Activated CD8-positive, alpha-beta T cell treated with anti-CD3 and anti-CD28 coated beads, Interleukin-2, amount 10 ng/mL, durations not matched to agents 7 days and 5 days (primary cell): ENCODE measurements around the gene GAL3ST2. TPM values are rescaled to one million over a fixed set of nuclear protein-coding genes. Genes with fewer than 3 reads are reported as not detected.
"Not testable (repeated sequence)": the region's sequence is repeated elsewhere in the genome, so short reads cannot be mapped to it uniquely, and the experiment has no call there.

Experiments
- ATAC-seq: fragments of 150-1000 bp; cut with Tn5 transposase; one replicate; pipeline ENCODE4 v1.10.0; 2021; ENCODE audit warnings: moderate library complexity
- CTCF ChIA-PET: fragments of 350-600 bp; sonication (Branson Sonifier 250); formaldehyde crosslinking; loops from one replicate; lab custom pipeline; 2021; ENCODE audit warnings: antibody characterized with exemption; lab: Charles Lee
- POLR2A ChIA-PET: fragments of 350-600 bp; sonication (Branson Sonifier 250); formaldehyde crosslinking; loops from one replicate; lab custom pipeline; 2021; ENCODE audit warnings: antibody characterized with exemption; lab: Charles Lee
- DNase-seq: peaks from one replicate; pipeline ENCODE4 v3.0.0-alpha.2; 2020
- H3K27ac Mint-ChIP-seq: one replicate; pipeline ENCODE4 v1.8.0; 2021; ENCODE audit warnings: mild to moderate bottlenecking, mixed read lengths
- H3K27me3 Mint-ChIP-seq: one replicate; pipeline ENCODE4 v1.8.0; 2021; ENCODE audit warnings: low read depth, mixed read lengths
- H3K36me3 Mint-ChIP-seq: one replicate; pipeline ENCODE4 v1.8.0; 2021; ENCODE audit warnings: low read depth, mixed read lengths
- H3K4me1 Mint-ChIP-seq: one replicate; pipeline ENCODE4 v1.8.0; 2021; ENCODE audit warnings: low read depth, mixed read lengths
- H3K4me3 Mint-ChIP-seq: one replicate; pipeline ENCODE4 v1.8.0; 2021; ENCODE audit warnings: mild to moderate bottlenecking, mixed read lengths
- H3K9me3 Mint-ChIP-seq: one replicate; pipeline ENCODE4 v1.8.0; 2022; ENCODE audit warnings: mixed read lengths; ENCODE audit not compliant: insufficient read depth
- total RNA-seq, 2 experiments: library from RNA; stranded (reverse); gene quantifications; one replicate each; pipeline ENCODE4 v1.2.3, GENCODE V29; 2021

GAL3ST2 gene
- under 1 TPM; 0.34 TPM for total RNA-seq

DNA sequence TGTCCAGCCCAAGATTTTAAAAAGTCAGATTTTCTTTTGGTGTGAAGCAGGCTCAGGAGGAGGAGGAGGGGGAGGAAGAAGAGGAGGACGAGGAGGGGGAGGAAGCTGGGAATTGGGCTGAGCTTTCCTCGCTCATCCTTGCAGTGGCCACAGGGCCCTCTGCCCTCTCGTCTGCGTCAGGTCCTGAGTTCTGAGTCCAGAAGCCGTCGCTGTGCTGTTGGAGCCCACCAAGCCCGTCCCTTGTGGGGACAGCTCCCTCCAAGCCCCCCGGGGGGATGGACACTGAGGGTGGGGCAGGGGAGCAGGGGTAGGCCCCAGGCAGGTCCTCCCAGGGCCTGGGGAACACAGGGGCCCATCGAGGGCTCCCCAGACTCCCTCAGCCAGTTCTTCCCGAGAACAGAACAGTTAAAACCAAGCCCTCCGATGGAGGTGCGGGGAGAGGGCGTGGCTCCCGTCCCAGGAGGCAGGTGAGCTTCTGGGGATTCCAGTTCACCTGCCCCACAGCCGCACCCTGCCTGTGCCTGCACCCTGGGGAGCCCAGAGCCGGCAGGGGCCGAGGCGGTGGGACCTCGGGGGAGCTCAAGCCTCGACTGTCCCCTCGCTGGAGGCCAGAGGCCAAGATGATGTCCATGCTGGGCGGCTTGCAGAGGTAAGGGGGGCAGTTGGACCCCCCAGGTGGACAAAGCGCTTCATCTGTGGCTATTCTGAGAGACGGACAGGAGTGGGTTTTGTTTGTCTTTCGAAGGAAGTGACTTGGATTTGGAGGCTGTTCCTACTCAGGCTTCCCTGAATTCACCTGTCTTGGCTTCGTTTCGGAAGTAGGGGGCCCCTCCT is at the start of gene GAL3ST2:
TSS of gene GAL3ST2 (plus strand) at position 487 of the 834 bp plus-strand sequence. CDS start at position 621, 134 bp downstream.
- Mint-ChIP-seq H3K27ac (no peak within 1 kb of the TSS), H3K4me1 (peaks cover 7% of the 10 kb centered on the region), H3K36me3 (no peaks in the 10 kb centered on the region), H3K9me3 (peaks cover 7% of the 10 kb centered on the region), H3K27me3 (peaks cover 2% of the 10 kb centered on the region), H3K4me3 (no peak within 1 kb of the TSS)
- ChIA-PET POLR2A (no interaction called here), CTCF (interaction anchor here (1.0 kb wide), 1 partner anchor 11 kb away, joined by 4 read pairs; no protein-coding TSS in a partner anchor)
- DNase-seq, result no peak
- no peak for ATAC-seq

DNA sequence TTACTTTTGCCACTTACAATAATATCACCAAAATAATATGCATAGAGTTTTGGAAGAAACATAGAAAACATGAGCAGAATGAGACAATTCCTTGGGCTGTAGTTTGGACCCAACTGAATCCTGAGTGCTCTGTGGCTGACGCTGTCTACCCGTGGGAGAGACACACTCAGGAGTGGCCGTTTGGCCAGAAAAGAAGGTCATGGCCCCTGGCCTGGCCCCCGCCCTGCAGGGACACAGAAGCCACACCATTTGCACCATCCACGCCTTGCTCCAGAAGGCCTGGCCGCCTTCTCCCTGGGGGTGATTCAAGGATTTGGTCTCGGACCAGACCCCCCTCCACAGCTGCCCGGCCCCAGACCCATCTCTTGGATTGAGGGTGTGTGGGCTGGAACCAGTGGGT is 48.6 kb upstream of the GAL3ST2 start:
- no peaks in the 10 kb centered on the region for H3K9me3 Mint-ChIP-seq
- H3K4me3 Mint-ChIP-seq, result no peak overlapping the region
- peaks cover 25% of the 10 kb centered on the region for H3K4me1 Mint-ChIP-seq
- H3K36me3 Mint-ChIP-seq, result peaks cover 19% of the 10 kb centered on the region
- H3K27ac Mint-ChIP-seq, result no peak overlapping the region
- POLR2A ChIA-PET, result no interaction called here
- H3K27me3 Mint-ChIP-seq, result no peaks in the 10 kb centered on the region
- CTCF ChIA-PET, result interaction anchor here (0.7 kb wide), 1 partner anchor 63 kb away, joined by 3 read pairs; no protein-coding TSS in a partner anchor
- no peak for ATAC-seq
- no peak for DNase-seq

DNA sequence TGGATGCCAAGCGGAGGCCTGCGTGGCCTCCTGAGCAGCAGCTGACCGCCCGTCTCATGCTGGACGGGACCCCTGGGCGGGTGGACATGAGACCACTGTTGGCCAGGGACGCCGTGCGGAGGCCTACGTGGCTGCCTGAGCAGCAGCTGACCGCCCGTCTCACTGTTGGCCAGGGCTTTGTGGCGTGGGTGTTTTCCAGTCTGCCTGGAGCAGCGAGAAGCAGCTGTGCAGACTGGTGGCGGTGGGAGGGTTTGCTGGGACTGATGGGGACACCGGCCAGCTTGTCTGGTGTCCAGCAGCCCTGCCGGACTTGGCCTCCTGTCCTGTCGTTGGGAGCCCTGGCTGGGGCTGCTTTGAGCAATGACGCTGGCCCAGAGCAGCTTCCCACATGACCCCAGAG is 48.0 kb upstream of the GAL3ST2 start:
- DNase-seq (no peak), ATAC-seq (no peak)
- CTCF ChIA-PET, result interaction anchor here (0.7 to 1.5 kb wide), 3 partner anchors 26 to 64 kb away, joined by 3 read pairs; partner anchors contain the start of gene ING5
- H3K9me3 Mint-ChIP-seq, result no peaks in the 10 kb centered on the region
- peaks cover 27% of the 10 kb centered on the region for H3K4me1 Mint-ChIP-seq
- H3K36me3 Mint-ChIP-seq, result peaks cover 13% of the 10 kb centered on the region
- POLR2A ChIA-PET, result no interaction called here
- no peak overlapping the region for H3K4me3 Mint-ChIP-seq
- no peak overlapping the region for H3K27ac Mint-ChIP-seq
- H3K27me3 Mint-ChIP-seq, result no peaks in the 10 kb centered on the region

DNA sequence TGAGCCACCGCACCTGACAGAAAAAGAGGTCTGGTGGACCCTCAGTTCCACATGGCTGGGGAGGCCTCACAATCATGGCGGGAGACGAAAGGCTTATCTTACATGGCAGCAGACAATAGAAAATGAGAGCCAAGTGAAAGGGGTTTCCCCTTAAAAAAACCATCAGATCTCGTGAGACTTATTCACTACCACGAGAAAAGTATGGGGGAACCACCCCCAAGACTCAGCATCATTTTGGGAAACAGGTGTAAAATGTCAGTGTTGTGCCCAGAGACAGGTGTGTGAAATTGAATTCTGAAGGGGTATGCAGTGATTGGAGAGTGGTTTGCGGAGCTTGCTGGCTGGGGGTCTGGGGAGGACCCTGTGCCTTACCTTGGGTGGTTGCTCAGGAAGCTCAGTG is 46.8 kb upstream of the GAL3ST2 start:
- Mint-ChIP-seq H3K27me3 (no peaks in the 10 kb centered on the region), H3K36me3 (peaks cover 2% of the 10 kb centered on the region), H3K9me3 (no peaks in the 10 kb centered on the region), H3K4me3 (no peak overlapping the region), H3K4me1 (peaks cover 29% of the 10 kb centered on the region), H3K27ac (no peak overlapping the region)
- DNase-seq (no peak), ATAC-seq (no peak)
- ChIA-PET POLR2A (no interaction called here), CTCF (interaction anchor here (1.5 kb wide), 1 partner anchor 28 kb away, joined by 3 read pairs; the partner anchor contains the start of gene ING5)

DNA sequence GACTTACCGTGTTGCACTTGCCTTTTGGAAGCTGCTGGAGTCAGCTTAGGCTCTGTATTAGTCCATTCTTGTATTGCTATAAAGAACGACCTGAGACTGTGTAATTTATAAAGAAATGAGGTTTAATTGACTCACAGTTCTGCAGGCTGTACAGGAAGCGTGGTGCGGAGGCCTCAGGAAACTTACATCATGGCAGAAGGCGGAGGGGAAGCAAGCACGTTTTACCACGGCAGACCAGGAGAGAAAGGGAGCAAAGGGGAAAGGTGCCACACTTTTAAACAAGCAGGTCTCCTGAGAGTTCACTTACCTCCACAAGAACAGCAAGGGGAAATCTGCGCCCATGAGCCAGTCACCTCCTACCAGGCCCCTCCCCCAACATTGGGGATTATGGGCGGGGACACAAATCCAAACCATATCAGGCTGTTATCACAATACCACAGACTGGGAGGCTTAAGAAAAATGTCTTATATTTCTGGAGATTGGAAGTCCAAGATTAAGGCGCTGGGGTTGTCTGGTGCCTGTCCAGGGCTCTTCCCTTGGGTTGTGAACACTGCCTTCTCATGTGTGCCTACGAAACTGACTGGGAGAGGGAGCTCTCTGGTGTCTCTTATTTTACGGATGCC is 45.8 kb upstream of the GAL3ST2 start:
- Mint-ChIP-seq H3K4me3 (no peak overlapping the region), H3K4me1 (peaks cover 33% of the 10 kb centered on the region), H3K27ac (no peak overlapping the region), H3K27me3 (no peaks in the 10 kb centered on the region), H3K9me3 (no peaks in the 10 kb centered on the region), H3K36me3 (no peaks in the 10 kb centered on the region)
- ChIA-PET POLR2A (no interaction called here), CTCF (interaction anchor here (1.6 to 2.3 kb wide), 2 partner anchors 29 to 148 kb away, joined by 8 to 20 read pairs; partner anchors contain the start of gene ING5)
- DNase-seq (no peak), ATAC-seq (no peak)

DNA sequence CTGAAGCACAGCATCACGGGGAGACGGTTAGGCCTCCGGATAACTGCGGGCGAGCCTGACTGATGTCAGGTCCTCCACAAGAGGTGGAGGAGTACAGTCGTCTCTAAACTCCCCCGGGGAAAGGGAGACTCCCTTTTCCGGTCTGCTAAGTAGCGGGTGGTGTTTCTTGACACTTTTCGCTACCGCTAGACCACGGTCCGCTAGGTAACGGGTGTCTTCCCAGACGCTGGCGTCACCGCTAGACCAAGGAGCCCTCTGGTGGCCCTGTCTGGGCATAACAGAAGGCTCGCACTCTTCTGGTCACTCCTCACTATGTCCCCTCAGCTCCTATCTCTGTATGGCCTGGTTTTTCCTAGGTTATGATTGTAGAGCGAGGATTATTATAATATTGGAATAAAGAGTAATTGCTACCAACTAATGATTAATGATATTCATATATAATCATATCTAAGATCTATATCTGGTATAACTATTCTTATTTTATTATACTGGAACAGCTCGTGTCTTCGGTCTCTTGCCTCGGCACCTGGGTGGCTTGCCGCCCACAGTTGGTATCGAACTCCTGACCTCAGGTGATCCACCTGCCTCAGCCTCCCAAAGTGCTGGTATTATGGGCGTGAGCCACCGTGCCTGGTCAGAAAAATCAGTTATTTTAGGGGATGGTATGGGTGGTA is 44.0 kb upstream of the GAL3ST2 start:
- not testable (repeated sequence) for H3K9me3 Mint-ChIP-seq, H3K36me3 Mint-ChIP-seq, H3K4me3 Mint-ChIP-seq, H3K27me3 Mint-ChIP-seq, ATAC-seq, H3K27ac Mint-ChIP-seq
- DNase-seq, result peak; percentile 63
- CTCF ChIA-PET, result interaction anchor here (0.7 to 2.3 kb wide), 4 partner anchors 14 to 130 kb away, joined by 3 to 20 read pairs (median 4); partner anchors contain the start of gene ING5
- POLR2A ChIA-PET, result interaction anchor here (1.0 to 2.4 kb wide), 2 partner anchors 30 to 46 kb away, joined by 3 to 20 read pairs; partner anchors contain the start of genes DTYMK and ING5
- H3K4me1 Mint-ChIP-seq, result peaks cover 46% of the 10 kb centered on the region

DNA sequence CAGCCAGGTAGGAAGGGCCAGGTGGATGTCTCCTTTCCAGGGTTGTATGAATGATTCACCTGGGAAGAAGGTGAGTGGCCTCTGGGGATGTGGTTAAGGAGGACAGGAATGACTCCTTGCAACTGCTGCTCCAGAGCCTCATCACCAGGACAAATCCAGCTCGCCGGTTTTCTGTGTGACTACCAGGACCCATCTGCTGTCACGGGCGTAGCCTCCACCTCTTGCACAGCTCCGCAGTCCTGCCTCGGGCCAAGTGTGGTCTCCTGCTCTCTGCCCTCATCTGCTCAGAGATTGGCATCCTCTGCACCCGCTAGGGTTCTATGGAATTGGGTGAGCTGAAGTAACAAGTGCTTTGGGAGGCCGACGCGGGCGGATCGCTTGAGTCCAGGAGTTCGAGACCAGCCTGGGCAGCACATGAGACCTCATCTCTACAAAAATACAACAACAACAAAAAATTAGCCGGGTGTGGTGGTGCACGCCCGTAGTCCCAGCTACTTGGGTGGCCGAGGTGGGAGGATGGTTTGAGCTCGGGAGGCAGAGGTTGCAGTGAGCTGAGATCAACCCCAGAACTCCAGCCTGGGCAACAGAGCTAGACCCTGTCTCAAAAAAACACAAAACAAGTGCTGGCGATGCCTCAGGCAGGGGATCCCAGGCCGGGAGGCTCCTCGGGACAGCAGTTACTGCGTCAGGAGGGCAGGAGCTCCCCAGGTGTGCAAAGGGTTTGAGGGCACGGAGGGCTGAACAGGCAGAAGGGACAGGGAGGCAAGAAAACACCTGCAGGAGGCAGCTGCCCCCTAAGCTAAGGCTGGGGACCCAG is 43.0 kb upstream of the GAL3ST2 start:
- peak overlapping the region; percentile 60 for H3K4me3 Mint-ChIP-seq
- ATAC-seq (no peak), DNase-seq (no peak)
- H3K27ac Mint-ChIP-seq, result peak overlapping the region; percentile 46
- CTCF ChIA-PET, result interaction anchor here (0.6 to 1.9 kb wide), 8 partner anchors 8 to 145 kb away, joined by 3 to 18 read pairs (median 5); partner anchors contain the start of genes DTYMK and ING5
- no peaks in the 10 kb centered on the region for H3K9me3 Mint-ChIP-seq
- no peaks in the 10 kb centered on the region for H3K27me3 Mint-ChIP-seq
- POLR2A ChIA-PET, result interaction anchor here (1.0 to 2.4 kb wide), 2 partner anchors 31 to 47 kb away, joined by 3 to 20 read pairs; partner anchors contain the start of genes DTYMK and ING5
- peaks cover 6% of the 10 kb centered on the region for H3K36me3 Mint-ChIP-seq
- peaks cover 51% of the 10 kb centered on the region for H3K4me1 Mint-ChIP-seq

DNA sequence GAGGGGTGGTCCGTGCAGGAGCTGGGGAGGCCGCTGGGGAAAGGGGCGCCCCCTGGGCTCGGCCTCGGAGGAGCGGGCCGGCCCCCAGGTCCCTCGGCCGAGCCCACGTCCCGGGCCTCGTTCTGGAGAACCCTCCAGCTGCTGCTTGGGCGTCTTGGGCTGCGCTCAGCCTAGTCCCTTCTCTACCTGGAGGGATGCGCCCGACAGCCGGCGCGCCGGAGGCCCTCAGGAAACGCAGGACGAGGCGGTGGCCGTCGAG is 42.5 kb upstream of the GAL3ST2 start:
- Mint-ChIP-seq H3K36me3 (peaks cover 10% of the 10 kb centered on the region), H3K4me1 (peaks cover 56% of the 10 kb centered on the region), H3K4me3 (peak overlapping the region; percentile 60), H3K27me3 (no peaks in the 10 kb centered on the region), H3K9me3 (no peaks in the 10 kb centered on the region), H3K27ac (no peak overlapping the region)
- POLR2A ChIA-PET, result interaction anchor here (2.4 kb wide), 1 partner anchor 32 kb away, joined by 20 read pairs; the partner anchor contains the start of gene ING5
- ATAC-seq (no peak), DNase-seq (no peak)
- CTCF ChIA-PET, result interaction anchor here (1.0 to 1.9 kb wide), 7 partner anchors 9 to 144 kb away, joined by 3 to 18 read pairs (median 6); partner anchors contain the start of genes DTYMK and ING5

DNA sequence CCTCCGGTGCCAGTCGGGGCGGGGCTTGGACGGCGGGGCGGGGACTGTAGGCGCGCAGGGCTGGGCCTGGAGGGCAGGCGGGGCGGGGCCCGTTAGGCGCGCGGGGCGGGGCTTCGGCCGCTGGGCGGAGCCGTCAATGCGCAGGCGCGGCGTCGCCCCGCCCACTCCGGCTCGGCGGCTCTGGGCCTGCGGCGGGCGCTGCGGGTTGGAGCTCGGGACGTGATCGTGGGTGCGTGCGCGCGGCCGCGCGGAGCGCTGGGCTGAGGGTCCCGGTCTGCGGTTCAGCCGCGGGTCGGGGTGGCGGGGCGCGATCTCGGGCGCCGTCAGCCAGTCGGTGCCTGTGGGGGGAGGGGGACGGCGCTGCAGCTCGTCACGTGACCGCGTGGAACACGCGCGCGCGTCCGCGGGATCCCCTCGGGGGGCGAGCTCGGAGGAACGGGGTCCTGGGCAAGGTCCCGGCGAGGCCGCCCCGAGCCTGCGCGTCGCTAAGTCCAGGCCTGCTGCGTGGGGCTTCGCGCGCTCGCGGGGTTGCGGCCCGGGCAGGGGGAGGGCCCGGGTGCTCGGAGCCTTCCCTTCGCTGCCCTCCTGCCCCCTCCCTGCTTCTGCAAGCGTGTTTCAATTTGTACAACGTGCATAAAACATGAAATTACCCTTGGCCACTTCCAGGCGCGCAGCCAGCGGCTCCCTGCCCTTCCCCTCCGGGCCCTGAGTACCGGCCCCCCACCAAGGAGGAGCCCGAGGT is 42.0 kb upstream of the GAL3ST2 start, which contains the start of gene D2HGDH:
TSS of gene D2HGDH (plus strand) at position 164 of the 742 bp plus-strand sequence. CDS start 595 bp downstream, outside the sequence.
- H3K4me3 Mint-ChIP-seq, result peak within 1 kb of the TSS; percentile 82
- POLR2A ChIA-PET, result interaction anchor here (0.9 to 2.4 kb wide), 2 partner anchors 32 to 107 kb away, joined by 4 to 20 read pairs; partner anchors contain the start of gene ING5
- peak; percentile 95 for DNase-seq
- CTCF ChIA-PET, result interaction anchor here (1.0 to 1.9 kb wide), 7 partner anchors 9 to 144 kb away, joined by 3 to 18 read pairs (median 6); partner anchors contain the start of genes DTYMK and ING5
- peaks cover 61% of the 10 kb centered on the region for H3K4me1 Mint-ChIP-seq
- H3K27me3 Mint-ChIP-seq, result no peaks in the 10 kb centered on the region
- peak within 1 kb of the TSS; percentile 84 for H3K27ac Mint-ChIP-seq
- peak; percentile 93 for ATAC-seq
- peaks cover 10% of the 10 kb centered on the region for H3K36me3 Mint-ChIP-seq
- H3K9me3 Mint-ChIP-seq, result no peaks in the 10 kb centered on the region

DNA sequence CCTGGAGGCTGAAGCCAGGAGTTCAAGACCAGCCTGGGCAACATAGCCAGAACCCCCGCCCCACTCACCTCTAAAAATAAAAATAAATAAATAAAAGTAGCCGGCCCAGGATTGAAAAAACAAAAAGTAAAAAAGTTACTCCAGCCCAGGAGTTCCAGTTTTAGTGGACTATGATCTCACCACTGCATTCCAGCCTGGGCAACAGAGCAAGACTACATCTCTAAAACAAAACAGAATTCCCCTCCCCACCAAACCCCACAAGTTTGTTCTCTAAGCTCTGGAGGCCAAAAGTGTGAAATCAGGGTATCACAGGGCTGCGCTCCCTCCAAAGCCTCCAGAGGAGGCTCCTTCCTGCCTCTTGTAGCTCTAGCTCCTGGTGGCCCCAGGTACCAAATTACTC is 40.5 kb upstream of the GAL3ST2 start:
- DNase-seq (no peak), ATAC-seq (no peak)
- no peaks in the 10 kb centered on the region for H3K27me3 Mint-ChIP-seq
- peaks cover 10% of the 10 kb centered on the region for H3K36me3 Mint-ChIP-seq
- H3K9me3 Mint-ChIP-seq, result no peaks in the 10 kb centered on the region
- ChIA-PET POLR2A (interaction anchor here (0.7 to 1.0 kb wide), 4 partner anchors 10 to 138 kb away, joined by 3 read pairs; partner anchors contain the start of gene ING5), CTCF (no interaction called here)
- peak overlapping the region; percentile 45 for H3K27ac Mint-ChIP-seq
- H3K4me3 Mint-ChIP-seq, result peak overlapping the region; percentile 82
- peaks cover 59% of the 10 kb centered on the region for H3K4me1 Mint-ChIP-seq
